Measurements from ENCODE around the gene RAE1.
"Not testable (repeated sequence)": the region's sequence is repeated elsewhere in the genome, so short reads cannot be mapped to it uniquely, and the experiment has no call there.

Gene RAE1

GRCh38 chr20:57417051-57417689, 66.1 kb downstream of the RAE1 start:
- no peak for DNase-seq

GRCh38 chr20:57417830-57418780, 67.0 kb downstream of the RAE1 start:
- DNase-seq = no peak

- not testable (repeated sequence) for DNase-seq
Observed at GRCh38 chr20:57419479-57419878, 68.4 kb downstream of the RAE1 start.

GRCh38 chr20:57420571-57421252, 69.7 kb downstream of the RAE1 start:
- no peak for DNase-seq

GRCh38 chr20:57421253-57422220, 70.5 kb downstream of the RAE1 start:
- DNase-seq = no peak

GRCh38 chr20:57422254-57422653, 71.2 kb downstream of the RAE1 start:
- DNase-seq = no peak

GRCh38 chr20:57425150-57426013, 74.3 kb downstream of the RAE1 start:
- DNase-seq = no peak

GRCh38 chr20:57426271-57426689, 75.2 kb downstream of the RAE1 start:
- DNase-seq = no peak

GRCh38 chr20:57426831-57427230, 75.8 kb downstream of the RAE1 start:
- no peak for DNase-seq

- no peak for DNase-seq
Observed at GRCh38 chr20:57428324-57429158, 77.5 kb downstream of the RAE1 start.
